HepG2 (cell line): ENCODE measurements around the gene OR10AD1. TPM values are rescaled to one million over a fixed set of nuclear protein-coding genes. Genes with fewer than 3 reads are reported as not detected.

ENCODE experiments used
- ATAC-seq: fragments of 200-7000 bp; cut with Tn5 transposase; 3 replicates; pipeline ENCODE4 v1.9.1; 2020; ENCODE audit warnings: mild to moderate bottlenecking, moderate library complexity
- BruUV-seq: library from RNA; stranded (reverse); fragments of 400-500 nt; replicated peaks from 2 replicates; lab custom pipeline; 2021; lab: Mats Ljungman, UMichigan
- CTCF ChIA-PET: fragments of 300-600 bp; formaldehyde crosslinking; extraction: SDS; loops from one replicate; lab custom pipeline; 2021; ENCODE audit warnings: low total read pairs, inconsistent platforms, low intra/inter-chr PET ratio; lab: Yijun Ruan, JAX
- POLR2A ChIA-PET: fragments of 350-600 bp; sonication (Branson Sonifier 250); formaldehyde crosslinking; loops from one replicate; lab custom pipeline; 2020; ENCODE audit warnings: antibody characterized with exemption, inconsistent platforms; lab: Yijun Ruan, JAX
- DNase-seq: peaks from one replicate; pipeline ENCODE4 v3.0.0-alpha.2; 2015; ENCODE audit warnings: low spot score
- FAIRE-seq: peaks from 3 replicates; lab custom pipeline; 2011; peaks lifted over from hg19 to GRCh38; lab: Jason Lieb, UNC
- H2AFZ ChIP-seq: one replicate; pipeline ENCODE4 v1.6.1; 2011; ENCODE audit warnings: low read length, inconsistent platforms
- H3K27ac ChIP-seq: fragments of 300-600 bp; 3 replicates; pipeline ENCODE4 v1.8.0; 2011; ENCODE audit warnings: mixed run types, mild to moderate bottlenecking, mixed read lengths, low read length, inconsistent platforms; ENCODE audit not compliant: insufficient read depth; ENCODE audit errors: extremely low read length
- H3K27me3 ChIP-seq, 2 experiments: fragments of 200-600 bp in 1 of 2; 2 replicates in 1 of 2; 3 replicates in 1 of 2; pipeline versions ENCODE4 v1.6.0 to v1.8.0; 2011; ENCODE audit warnings: low read length in 2 of 2, mild to moderate bottlenecking in 2 of 2, moderate library complexity in 2 of 2, inconsistent platforms in 1 of 2; ENCODE audit not compliant: insufficient read depth in 2 of 2, control insufficient read depth in 1 of 2
- H3K36me3 ChIP-seq, 2 experiments: fragments of 200-600 bp in 1 of 2; replicated peaks in 1 of 2; 2 replicates in 1 of 2; 3 replicates in 1 of 2; pipeline versions ENCODE4 v1.5.1 to v1.8.0; 2011; ENCODE audit warnings: low read length in 2 of 2, inconsistent platforms in 1 of 2; ENCODE audit not compliant: insufficient read depth in 2 of 2, control insufficient read depth in 1 of 2
- H3K4me1 ChIP-seq: 2 replicates; pipeline ENCODE4 v1.5.1; 2012; ENCODE audit warnings: low read length, inconsistent platforms; ENCODE audit not compliant: insufficient read depth
- H3K4me2 ChIP-seq: 2 replicates; pipeline ENCODE4 v1.6.0; 2011; ENCODE audit warnings: low read depth, low read length, inconsistent platforms
- H3K4me3 ChIP-seq, 3 experiments: fragments of 200-600 bp in 1 of 3; sonication (generic), shearing (Covaris generic) in 1 of 3; replicated peaks in 1 of 3; 2 replicates each; pipeline ENCODE4 v1.5.1; 2011 to 2016; ENCODE audit warnings: low read length in 3 of 3, inconsistent platforms in 2 of 3, low read depth in 2 of 3, mild to moderate bottlenecking in 2 of 3, control low read depth in 1 of 3, mixed read lengths in 1 of 3; ENCODE audit not compliant: insufficient read depth in 1 of 3
- H3K79me2 ChIP-seq: one replicate; pipeline ENCODE4 v1.6.1; 2011; ENCODE audit warnings: low read length, inconsistent platforms; ENCODE audit not compliant: insufficient read depth
- H3K9ac ChIP-seq: 2 replicates; pipeline ENCODE4 v1.6.0; 2011; ENCODE audit warnings: mild to moderate bottlenecking, low read depth, low read length, inconsistent platforms; ENCODE audit not compliant: insufficient read depth
- H3K9me3 ChIP-seq: 2 replicates; pipeline ENCODE4 v1.5.1; 2012; ENCODE audit warnings: mild to moderate bottlenecking, low read length
- H4K20me1 ChIP-seq: 2 replicates; pipeline ENCODE4 v1.6.0; 2011; ENCODE audit warnings: inconsistent platforms, mild to moderate bottlenecking, low read length, moderate library complexity; ENCODE audit not compliant: insufficient read depth
- ETV6 ChIP-seq: sonication (generic); formaldehyde crosslinking; conservative IDR thresholded peaks from 2 replicates; pipeline ENCODE4 v1.4.0; 2020; ENCODE audit warnings: missing genetic modification reagents
- FOXM1 ChIP-seq: sonication (generic); formaldehyde crosslinking; IDR thresholded peaks from 2 replicates; pipeline ENCODE4 v1.5.0; 2020; ENCODE audit warnings: missing genetic modification reagents
- KDM1A ChIP-seq: IDR thresholded peaks from 2 replicates; pipeline ENCODE4 v1.6.1; 2016; ENCODE audit warnings: missing compliant biosample characterization
- KDM6A ChIP-seq: IDR thresholded peaks from 2 replicates; pipeline ENCODE4 v1.6.1; 2016; ENCODE audit warnings: low read depth
- NCOR1 ChIP-seq: fragments of 200-600 bp; sonication (generic); IDR thresholded peaks from 2 replicates; pipeline ENCODE4 v1.7.0; 2017; ENCODE audit warnings: antibody characterized with exemption, low read length, borderline replicate concordance
- NFKB2 ChIP-seq: sonication (generic); formaldehyde crosslinking; IDR thresholded peaks from 2 replicates; pipeline ENCODE4 v1.4.0; 2020; ENCODE audit warnings: missing genetic modification reagents, borderline replicate concordance
- ONECUT2 ChIP-seq: sonication (generic); formaldehyde crosslinking; IDR thresholded peaks from 2 replicates; pipeline ENCODE4 v1.4.0; 2020; ENCODE audit warnings: missing genetic modification reagents
- SOX6 ChIP-seq, 2 experiments: fragments of 450-650 bp in 1 of 2; sonication (generic) in 1 of 2; formaldehyde crosslinking in 1 of 2; IDR thresholded peaks; 2 replicates each; pipeline versions ENCODE4 v1.4.0 to v1.6.1; 2017 to 2020; ENCODE audit warnings: antibody characterized with exemption in 1 of 2, mild to moderate bottlenecking in 1 of 2, missing genetic modification reagents in 1 of 2
- SP1 ChIP-seq, 2 experiments: fragments of 450-650 bp in 1 of 2; sonication (generic) in 1 of 2; formaldehyde crosslinking in 1 of 2; IDR thresholded peaks; 2 replicates each; pipeline versions ENCODE4 v1.4.0 to v1.6.1; 2016 to 2020; ENCODE audit warnings: missing genetic modification reagents in 1 of 2
- SP140L ChIP-seq: sonication (generic); formaldehyde crosslinking; IDR thresholded peaks from 2 replicates; pipeline ENCODE4 v1.4.0; 2020; ENCODE audit warnings: missing genetic modification reagents, borderline replicate concordance
- THYN1 ChIP-seq: sonication (generic); formaldehyde crosslinking; IDR thresholded peaks from 2 replicates; pipeline ENCODE4 v1.8.1; 2023; ENCODE audit warnings: low read depth, mild to moderate bottlenecking, moderate library complexity, missing genetic modification reagents, borderline replicate concordance
- ZFY ChIP-seq: sonication (generic); formaldehyde crosslinking; IDR thresholded peaks from 2 replicates; pipeline ENCODE4 v1.4.0; 2020; ENCODE audit warnings: missing genetic modification reagents
- ZNF660 ChIP-seq: sonication (generic); formaldehyde crosslinking; IDR thresholded peaks from 2 replicates; pipeline ENCODE4 v1.5.1; 2020; ENCODE audit warnings: mild to moderate bottlenecking, low read depth, missing genetic modification reagents, borderline replicate concordance
- ZSCAN9 ChIP-seq: IDR thresholded peaks from 2 replicates; pipeline ENCODE4 v1.6.1; 2016; ENCODE audit warnings: borderline replicate concordance
- in situ Hi-C: cut with HindIII; loops from 2 replicates; pipeline ENCODE4 v1.10.0; 2017; ENCODE audit warnings: low pct_unique_long_range_greater_than_20kb; ENCODE audit not compliant: extremely low pct_ligation_motif_present
- intact Hi-C: fragments of 100-400 bp; cut with micrococcal nuclease; formaldehyde crosslinking; loops from one replicate; pipeline ENCODE4 v1.10.0; 2022; ENCODE audit not compliant: unreplicated experiment
- polyA plus RNA-seq, 8 experiments: library from polyadenylated mRNA; depleted of rRNA in 3 of 8; stranded (reverse) in 7 of 8; unstranded in 1 of 8; fragments of >200 nt; fragmentation: Illumina TruSeq in 4 of 8; extraction: Trizol in 4 of 8; gene quantifications; 2 replicates each; pipeline versions ENCODE4 v1.2.1 to v1.2.3, GENCODE V29; 2011 to 2016; ENCODE audit warnings: low read depth in 4 of 8, missing spikeins in 1 of 8, mixed read lengths in 1 of 8; ENCODE audit not compliant: insufficient read depth in 1 of 8
- total RNA-seq, 5 experiments: library from RNA; depleted of rRNA; stranded (reverse); fragments of >200 nt; fragmentation: Illumina TruSeq; extraction: Trizol; gene quantifications; 2 replicates each; pipeline ENCODE4 v1.2.3, GENCODE V29; 2016; ENCODE audit warnings: low read depth in 1 of 5
- TF ChIP-seq, protein P1 (sequence below): sonication (generic); formaldehyde crosslinking; IDR thresholded peaks from 2 replicates; pipeline ENCODE4 v1.5.0; 2020; ENCODE audit warnings: missing genetic modification reagents, mild to moderate bottlenecking, borderline replicate concordance
- TF ChIP-seq, protein P2 (sequence below): sonication (generic); formaldehyde crosslinking; conservative IDR thresholded peaks from 2 replicates; pipeline ENCODE4 v1.4.0; 2020; ENCODE audit warnings: mild to moderate bottlenecking, missing genetic modification reagents, moderate library complexity
- TF ChIP-seq, protein P3 (sequence below), 2 experiments: sonication (generic) in 1 of 2; formaldehyde crosslinking in 1 of 2; IDR thresholded peaks; 2 replicates each; pipeline versions ENCODE4 v1.4.0 to v1.6.1; 2018 to 2020; ENCODE audit warnings: missing genetic modification reagents in 2 of 2, borderline replicate concordance in 1 of 2, low read depth in 1 of 2, mild to moderate bottlenecking in 1 of 2, missing biosample characterization in 1 of 2

OR10AD1 gene
- total and polyA plus RNA-seq, 2 of the 13 experiments (the other 11 are each of a cell fraction or from before 2014, with no cell fraction given): not detected

- Histone ChIP-seq H3K79me2 (no peaks in the 10 kb centered on the region), H3K36me3 (no peaks in the 10 kb centered on the region), H3K4me3 (no peak overlapping the region), H3K27me3 (peaks cover 0 to 20% of the 10 kb centered on the region in 2 experiments; a peak in 3 of 5 replicates), H4K20me1 (no peaks in the 10 kb centered on the region), H3K27ac (no peak overlapping the region), H3K9me3 (no peaks in the 10 kb centered on the region), H3K4me1 (no peaks in the 10 kb centered on the region), H2AFZ (no peak overlapping the region), H3K4me2 (no peak overlapping the region), H3K9ac (no peak overlapping the region)
- no peak for ATAC-seq
- intact Hi-C loops (no loop called here), in situ Hi-C loops (no loop called here)
- TF ChIP-seq SP140L (CRISPR knock-in tag): no peak
- TF ChIP-seq, protein P1, sequence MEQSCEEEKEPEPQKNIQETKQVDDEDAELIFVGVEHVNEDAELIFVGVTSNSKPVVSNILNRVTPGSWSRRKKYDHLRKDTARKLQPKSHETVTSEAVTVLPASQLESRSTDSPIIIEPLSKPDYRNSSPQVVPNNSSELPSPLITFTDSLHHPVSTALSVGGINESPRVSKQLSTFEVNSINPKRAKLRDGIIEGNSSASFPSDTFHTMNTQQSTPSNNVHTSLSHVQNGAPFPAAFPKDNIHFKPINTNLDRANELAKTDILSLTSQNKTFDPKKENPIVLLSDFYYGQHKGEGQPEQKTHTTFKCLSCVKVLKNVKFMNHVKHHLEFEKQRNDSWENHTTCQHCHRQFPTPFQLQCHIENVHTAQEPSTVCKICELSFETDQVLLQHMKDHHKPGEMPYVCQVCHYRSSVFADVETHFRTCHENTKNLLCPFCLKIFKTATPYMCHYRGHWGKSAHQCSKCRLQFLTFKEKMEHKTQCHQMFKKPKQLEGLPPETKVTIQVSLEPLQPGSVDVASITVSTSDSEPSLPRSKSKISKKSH (CRISPR knock-in tag): no peak
- no peak for TF ChIP-seq NFKB2
- TF ChIP-seq THYN1 (CRISPR knock-in tag): no peak
- no peak for TF ChIP-seq ZNF660 (CRISPR knock-in tag)
- TF ChIP-seq, protein P2, sequence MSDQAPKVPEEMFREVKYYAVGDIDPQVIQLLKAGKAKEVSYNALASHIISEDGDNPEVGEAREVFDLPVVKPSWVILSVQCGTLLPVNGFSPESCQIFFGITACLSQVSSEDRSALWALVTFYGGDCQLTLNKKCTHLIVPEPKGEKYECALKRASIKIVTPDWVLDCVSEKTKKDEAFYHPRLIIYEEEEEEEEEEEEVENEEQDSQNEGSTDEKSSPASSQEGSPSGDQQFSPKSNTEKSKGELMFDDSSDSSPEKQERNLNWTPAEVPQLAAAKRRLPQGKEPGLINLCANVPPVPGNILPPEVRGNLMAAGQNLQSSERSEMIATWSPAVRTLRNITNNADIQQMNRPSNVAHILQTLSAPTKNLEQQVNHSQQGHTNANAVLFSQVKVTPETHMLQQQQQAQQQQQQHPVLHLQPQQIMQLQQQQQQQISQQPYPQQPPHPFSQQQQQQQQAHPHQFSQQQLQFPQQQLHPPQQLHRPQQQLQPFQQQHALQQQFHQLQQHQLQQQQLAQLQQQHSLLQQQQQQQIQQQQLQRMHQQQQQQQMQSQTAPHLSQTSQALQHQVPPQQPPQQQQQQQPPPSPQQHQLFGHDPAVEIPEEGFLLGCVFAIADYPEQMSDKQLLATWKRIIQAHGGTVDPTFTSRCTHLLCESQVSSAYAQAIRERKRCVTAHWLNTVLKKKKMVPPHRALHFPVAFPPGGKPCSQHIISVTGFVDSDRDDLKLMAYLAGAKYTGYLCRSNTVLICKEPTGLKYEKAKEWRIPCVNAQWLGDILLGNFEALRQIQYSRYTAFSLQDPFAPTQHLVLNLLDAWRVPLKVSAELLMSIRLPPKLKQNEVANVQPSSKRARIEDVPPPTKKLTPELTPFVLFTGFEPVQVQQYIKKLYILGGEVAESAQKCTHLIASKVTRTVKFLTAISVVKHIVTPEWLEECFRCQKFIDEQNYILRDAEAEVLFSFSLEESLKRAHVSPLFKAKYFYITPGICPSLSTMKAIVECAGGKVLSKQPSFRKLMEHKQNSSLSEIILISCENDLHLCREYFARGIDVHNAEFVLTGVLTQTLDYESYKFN (CRISPR knock-in tag): no peak
- no peak for TF ChIP-seq FOXM1 (CRISPR knock-in tag)
- TF ChIP-seq KDM6A: no peak
- TF ChIP-seq SP1 (IDR thresholded peaks at IDR 0.05): no peak
- no peak for TF ChIP-seq SP1 (CRISPR knock-in tag; IDR thresholded peaks at IDR 0.05)
- TF ChIP-seq ONECUT2 (CRISPR knock-in tag): no peak
- no peak for TF ChIP-seq ZFY (CRISPR knock-in tag)
- TF ChIP-seq, protein P3, sequence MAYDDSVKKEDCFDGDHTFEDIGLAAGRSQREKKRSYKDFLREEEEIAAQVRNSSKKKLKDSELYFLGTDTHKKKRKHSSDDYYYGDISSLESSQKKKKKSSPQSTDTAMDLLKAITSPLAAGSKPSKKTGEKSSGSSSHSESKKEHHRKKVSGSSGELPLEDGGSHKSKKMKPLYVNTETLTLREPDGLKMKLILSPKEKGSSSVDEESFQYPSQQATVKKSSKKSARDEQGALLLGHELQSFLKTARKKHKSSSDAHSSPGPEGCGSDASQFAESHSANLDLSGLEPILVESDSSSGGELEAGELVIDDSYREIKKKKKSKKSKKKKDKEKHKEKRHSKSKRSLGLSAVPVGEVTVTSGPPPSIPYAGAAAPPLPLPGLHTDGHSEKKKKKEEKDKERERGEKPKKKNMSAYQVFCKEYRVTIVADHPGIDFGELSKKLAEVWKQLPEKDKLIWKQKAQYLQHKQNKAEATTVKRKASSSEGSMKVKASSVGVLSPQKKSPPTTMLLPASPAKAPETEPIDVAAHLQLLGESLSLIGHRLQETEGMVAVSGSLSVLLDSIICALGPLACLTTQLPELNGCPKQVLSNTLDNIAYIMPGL (CRISPR knock-in tag; IDR thresholded peaks at IDR 0.05; ENCODE audit: borderline replicate concordance in 1 of 2, low read depth in 1 of 2): no peak
- TF ChIP-seq ETV6 (CRISPR knock-in tag): no peak
- TF ChIP-seq SOX6 (IDR thresholded peaks at IDR 0.05): no peak
- no peak for TF ChIP-seq SOX6 (CRISPR knock-in tag; IDR thresholded peaks at IDR 0.05)
- no peak for TF ChIP-seq ZSCAN9 (CRISPR knock-in tag)
- no peak for TF ChIP-seq KDM1A (CRISPR knock-in tag)
- TF ChIP-seq NCOR1: no peak
- no peak for FAIRE-seq
- DNase-seq: no peak
- BruUV-seq: no TSS peak
- ChIA-PET POLR2A (no interaction called here), CTCF (no interaction called here)
These were observed 26.7 kb downstream of the OR10AD1 start for GRCh38 chr12:48176417-48176751.
